ENCODE results near the gene TMEM50A. TPM values are rescaled to one million over a fixed set of nuclear protein-coding genes. Genes with fewer than 3 reads are reported as not detected.
A peak's percentile ranks its signal among the peaks of the same experiment; 100 is the strongest.
"Not testable (repeated sequence)": the region's sequence is repeated elsewhere in the genome, so short reads cannot be mapped to it uniquely, and the experiment has no call there.

TMEM50A gene
- polyA plus RNA-seq, 6 donors from 2014 or later = 123 to 151 (median 137) TPM

DNA sequence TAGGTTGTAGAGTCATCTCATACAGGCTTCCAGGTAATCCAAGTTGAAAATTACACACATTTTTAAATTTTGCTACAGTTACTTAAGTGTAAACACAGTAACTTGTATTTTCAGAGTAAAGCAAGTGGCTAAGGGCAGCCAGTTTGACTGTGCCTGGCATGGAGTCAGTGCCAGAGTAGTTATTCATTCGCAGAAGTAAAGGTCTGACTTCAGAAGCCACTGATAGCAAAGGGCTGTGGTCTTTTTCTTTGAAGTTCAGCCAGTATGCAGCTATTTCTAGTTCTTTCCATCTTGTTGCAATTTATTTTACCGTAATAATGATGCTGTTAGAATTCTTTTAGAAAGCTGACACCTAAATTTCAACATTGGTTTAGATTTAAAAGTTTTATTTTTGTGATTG, 9.4 kb downstream of the TMEM50A start:
- Mint-ChIP-seq H3K9me3 (no peaks in the 10 kb centered on the region), H3K27me3 (no peaks in the 10 kb centered on the region), H3K36me3 (peaks cover 14 to 20% of the 10 kb centered on the region in 2 donors), H3K4me3 (no peak overlapping the region), H3K27ac (no peak overlapping the region), H3K4me1 (peaks cover 0 to 12% (median 6%) of the 10 kb centered on the region in 3 donors)
- DNase-seq (no peak), ATAC-seq (ENCODE audit: low read depth in 2 of 2) (no peak)

DNA sequence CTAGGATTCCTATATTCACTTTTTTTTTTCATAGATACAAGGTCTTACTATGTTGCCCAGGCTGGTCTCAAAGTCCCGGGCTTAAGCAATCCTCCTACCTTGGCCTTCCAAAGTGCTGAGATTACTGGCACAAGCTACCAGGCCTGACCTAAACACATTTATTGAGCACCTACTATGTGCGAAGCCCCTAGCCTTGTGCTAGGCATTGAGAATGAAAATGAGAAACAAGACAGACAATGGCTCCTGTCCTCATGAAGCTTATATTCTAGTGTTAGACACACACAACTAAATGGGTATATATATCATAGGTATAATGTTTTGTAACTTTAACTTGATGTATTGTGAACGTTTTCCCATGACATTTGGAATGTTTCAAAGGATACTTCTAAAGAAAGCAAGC, 11.5 kb downstream of the TMEM50A start:
- ATAC-seq (ENCODE audit: low read depth in 2 of 2) = no peak
- peaks cover 5 to 7% of the 10 kb centered on the region in 2 donors for H3K36me3 Mint-ChIP-seq
- no peak overlapping the region for H3K4me3 Mint-ChIP-seq
- no peak overlapping the region for H3K27ac Mint-ChIP-seq
- H3K9me3 Mint-ChIP-seq = no peaks in the 10 kb centered on the region
- H3K4me1 Mint-ChIP-seq = peaks cover 0 to 4% (median 4%) of the 10 kb centered on the region in 3 donors
- H3K27me3 Mint-ChIP-seq = no peaks in the 10 kb centered on the region
- no peak for DNase-seq

DNA sequence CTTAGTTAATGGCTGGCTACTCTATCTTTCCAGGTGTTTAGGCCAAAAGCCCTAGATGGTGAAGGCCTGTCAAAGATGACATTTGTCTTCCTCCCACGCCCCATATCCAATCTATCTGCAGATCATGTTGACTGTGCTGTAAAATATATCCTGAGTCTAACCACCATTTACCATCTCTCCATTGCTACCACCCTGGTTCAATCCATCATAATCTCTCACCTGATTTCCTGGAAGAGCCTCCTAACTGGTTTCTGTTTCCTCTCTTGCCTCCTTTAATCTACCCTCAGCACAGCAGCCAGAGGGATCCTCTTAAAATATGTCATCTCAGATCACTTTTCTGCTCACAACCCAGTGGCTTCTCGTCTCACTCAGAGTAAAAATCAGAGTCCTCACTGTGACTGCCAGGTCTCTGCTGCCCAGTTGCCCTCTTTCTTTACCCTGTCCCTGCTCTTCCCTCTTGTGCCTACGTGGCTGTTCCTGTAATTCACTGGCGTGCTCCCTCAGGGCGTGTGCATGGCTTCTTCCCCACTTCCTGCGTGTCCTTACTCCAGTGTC, 17.8 kb downstream of the TMEM50A start:
- H3K9me3 Mint-ChIP-seq = no peaks in the 10 kb centered on the region
- H3K27ac Mint-ChIP-seq = peak overlapping the region in 4 of 6 donors; percentile 1 to 49 (median 23)
- H3K4me1 Mint-ChIP-seq = peaks cover 0 to 7% (median 0%) of the 10 kb centered on the region in 3 donors
- ATAC-seq (ENCODE audit: low read depth in 2 of 2) (no peak), DNase-seq (no peak)
- no peaks in the 10 kb centered on the region for H3K27me3 Mint-ChIP-seq
- no peak overlapping the region for H3K4me3 Mint-ChIP-seq
- H3K36me3 Mint-ChIP-seq = peaks cover 15 to 19% of the 10 kb centered on the region in 2 donors

GRCh38 chr1:25356441-25356840, 18.3 kb downstream of the TMEM50A start:
- H3K36me3 Mint-ChIP-seq = peaks cover 18 to 19% of the 10 kb centered on the region in 2 donors
- DNase-seq (no peak), ATAC-seq (ENCODE audit: low read depth in 2 of 2) (no peak)
- peaks cover 0 to 7% (median 0%) of the 10 kb centered on the region in 3 donors for H3K4me1 Mint-ChIP-seq
- H3K27ac Mint-ChIP-seq = peak overlapping the region in 1 of 6 donors; percentile 44
- H3K27me3 Mint-ChIP-seq = no peaks in the 10 kb centered on the region
- no peak overlapping the region for H3K4me3 Mint-ChIP-seq
- H3K9me3 Mint-ChIP-seq = no peaks in the 10 kb centered on the region

GRCh38 chr1:25356848-25357247, 18.7 kb downstream of the TMEM50A start:
- Mint-ChIP-seq H3K9me3 (no peaks in the 10 kb centered on the region), H3K36me3 (peaks cover 18 to 22% of the 10 kb centered on the region in 2 donors), H3K4me1 (peaks cover 0 to 7% (median 0%) of the 10 kb centered on the region in 3 donors), H3K27me3 (no peaks in the 10 kb centered on the region), H3K27ac (no peak overlapping the region), H3K4me3 (no peak overlapping the region)
- DNase-seq (no peak), ATAC-seq (ENCODE audit: low read depth in 2 of 2) (no peak)

GRCh38 chr1:25360596-25361581, 22.8 kb downstream of the TMEM50A start:
- peaks cover 14 to 20% of the 10 kb centered on the region in 2 donors for H3K36me3 Mint-ChIP-seq
- H3K27me3 Mint-ChIP-seq = no peaks in the 10 kb centered on the region
- no peak overlapping the region for H3K4me3 Mint-ChIP-seq
- no peaks in the 10 kb centered on the region for H3K9me3 Mint-ChIP-seq
- DNase-seq = no peak
- no peak for ATAC-seq (ENCODE audit: low read depth in 2 of 2)
- H3K27ac Mint-ChIP-seq = peak overlapping the region in 1 of 6 donors; percentile 34
- H3K4me1 Mint-ChIP-seq = peaks cover 0 to 5% (median 0%) of the 10 kb centered on the region in 3 donors

DNA sequence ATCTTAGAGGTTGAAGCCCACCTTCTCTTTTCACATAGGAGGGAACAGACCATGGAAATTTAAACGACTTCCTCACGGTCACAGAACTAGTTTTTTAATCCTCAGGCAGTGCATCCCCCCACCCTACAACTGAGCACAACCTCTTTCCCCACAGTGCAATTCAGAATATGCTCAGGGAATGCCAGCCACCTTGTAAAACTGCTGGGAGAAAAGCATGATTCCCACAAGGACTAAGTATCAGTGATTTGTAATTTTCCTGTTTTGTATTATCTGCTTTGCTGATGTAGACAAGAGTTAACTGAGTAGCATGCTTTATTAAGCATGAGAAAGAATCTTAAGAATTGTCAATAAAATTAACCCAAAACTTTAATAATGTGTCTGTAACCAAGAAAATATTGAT, 23.8 kb downstream of the TMEM50A start:
- Mint-ChIP-seq H3K9me3 (no peaks in the 10 kb centered on the region), H3K27me3 (no peaks in the 10 kb centered on the region), H3K36me3 (peaks cover 7 to 14% of the 10 kb centered on the region in 2 donors), H3K27ac (peak overlapping the region in 2 of 6 donors; percentile 26 to 27), H3K4me3 (no peak overlapping the region), H3K4me1 (no peaks in the 10 kb centered on the region)
- DNase-seq = no peak
- no peak for ATAC-seq (ENCODE audit: low read depth in 2 of 2)

DNA sequence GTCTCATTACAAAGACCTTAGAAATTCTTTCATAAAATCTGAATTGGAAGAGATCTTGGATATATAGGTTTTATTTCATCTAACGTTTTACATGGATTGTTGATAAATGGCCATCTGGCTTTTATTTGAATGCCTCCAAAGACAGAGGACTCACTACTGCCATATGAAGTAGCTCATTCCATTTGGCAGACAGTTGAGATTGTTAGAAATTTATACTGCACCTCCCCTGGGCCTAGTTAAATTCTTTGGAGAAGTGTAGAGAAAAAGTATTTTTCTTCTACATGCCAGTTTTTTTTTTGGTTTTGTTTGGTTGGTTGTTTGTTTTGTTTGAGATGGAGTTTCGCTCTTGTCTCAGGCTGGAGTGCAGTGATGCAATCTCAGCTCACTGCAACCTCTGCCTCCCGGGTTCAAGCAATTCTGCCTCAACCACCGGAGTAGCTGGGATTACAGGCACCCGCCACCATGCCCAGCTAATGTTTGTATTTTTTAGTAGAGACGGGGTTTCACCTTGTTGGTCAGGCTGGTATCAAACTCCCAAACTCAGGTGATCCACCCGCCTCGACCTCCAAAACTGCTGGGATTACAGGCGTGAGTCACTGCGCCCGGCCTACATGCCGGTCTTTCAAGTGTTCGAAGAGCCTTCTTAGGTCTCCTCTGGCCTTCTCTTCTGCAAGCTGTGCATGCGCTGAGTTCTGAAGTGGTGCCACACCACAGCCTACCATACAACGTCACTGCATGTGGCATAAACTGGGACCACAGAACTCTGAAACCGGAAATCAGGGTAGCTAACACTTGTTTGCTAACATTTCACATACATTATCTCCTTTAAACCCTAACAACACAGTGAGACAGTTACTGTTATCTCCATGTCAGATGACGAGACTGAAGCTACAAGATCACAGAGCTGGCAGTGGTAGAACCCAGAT, 24.8 kb downstream of the TMEM50A start:
- not testable (repeated sequence) for H3K4me3 Mint-ChIP-seq; DNase-seq; H3K27ac Mint-ChIP-seq; H3K27me3 Mint-ChIP-seq; ATAC-seq (ENCODE audit: low read depth in 2 of 2); H3K4me1 Mint-ChIP-seq; H3K9me3 Mint-ChIP-seq
- peaks cover 4 to 14% of the 10 kb centered on the region in 2 donors for H3K36me3 Mint-ChIP-seq

- ATAC-seq (ENCODE audit: low read depth in 2 of 2) = no peak
- Mint-ChIP-seq H3K4me1 (no peaks in the 10 kb centered on the region), H3K27me3 (no peaks in the 10 kb centered on the region), H3K9me3 (no peaks in the 10 kb centered on the region), H3K27ac (no peak overlapping the region), H3K4me3 (no peak overlapping the region), H3K36me3 (no peaks in the 10 kb centered on the region)
- DNase-seq = no peak
Measured at GRCh38 chr1:25369241-25369640, 31.1 kb downstream of the TMEM50A start.

DNA sequence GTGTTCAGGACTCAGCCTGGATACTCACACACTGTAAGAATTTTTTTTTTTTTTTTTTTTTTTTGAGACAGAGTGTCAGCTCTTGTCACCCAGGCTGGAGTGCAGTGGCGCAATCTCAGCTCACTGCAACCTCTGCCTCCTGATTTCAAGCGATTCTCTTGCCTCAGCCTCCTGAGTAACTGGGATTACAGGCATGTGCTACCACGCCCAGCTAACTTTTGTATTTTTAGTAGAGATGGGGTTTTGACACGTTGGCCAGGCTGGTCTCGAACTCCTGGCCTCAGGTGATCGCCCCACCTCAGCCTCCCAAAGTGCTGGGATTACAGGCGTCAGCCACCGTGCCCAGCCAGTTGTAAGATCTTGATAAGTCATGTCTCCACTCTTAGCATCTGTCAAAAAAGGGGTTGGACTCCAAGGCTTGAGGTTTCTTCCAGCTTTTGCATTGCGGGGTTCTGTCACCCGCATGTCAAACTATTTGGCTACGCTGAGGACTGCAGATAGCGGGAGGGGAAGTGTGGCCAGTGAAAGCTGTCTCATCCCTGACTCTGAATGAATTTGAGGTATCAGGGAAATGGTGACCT, 31.6 kb downstream of the TMEM50A start:
- DNase-seq; H3K27ac Mint-ChIP-seq; ATAC-seq (ENCODE audit: low read depth in 2 of 2); H3K36me3 Mint-ChIP-seq; H3K4me1 Mint-ChIP-seq; H3K9me3 Mint-ChIP-seq; H3K4me3 Mint-ChIP-seq; H3K27me3 Mint-ChIP-seq: not testable (repeated sequence)

DNA sequence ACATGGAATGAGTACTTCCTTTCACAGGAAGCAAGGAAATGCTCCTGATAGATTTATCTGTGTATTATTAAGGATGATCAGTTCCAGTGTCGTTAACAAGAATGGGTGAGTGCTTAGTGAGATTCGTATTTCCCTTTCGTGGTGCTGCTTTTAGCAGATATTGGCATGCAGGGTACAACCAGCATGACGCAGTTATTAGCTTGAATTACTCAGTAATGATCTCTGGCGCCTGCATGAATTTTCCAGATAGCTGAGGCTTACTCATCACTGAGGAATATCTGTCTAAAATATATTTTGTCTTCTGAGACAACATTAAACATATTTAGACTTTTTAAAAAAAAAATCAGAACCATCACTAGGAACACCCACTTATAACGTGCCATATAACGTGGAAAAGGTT, 33.6 kb downstream of the TMEM50A start:
- H3K36me3 Mint-ChIP-seq; H3K4me3 Mint-ChIP-seq; DNase-seq; H3K9me3 Mint-ChIP-seq; ATAC-seq (ENCODE audit: low read depth in 2 of 2); H3K27ac Mint-ChIP-seq; H3K4me1 Mint-ChIP-seq; H3K27me3 Mint-ChIP-seq: not testable (repeated sequence)

GRCh38 chr1:25378367-25378766, 40.2 kb downstream of the TMEM50A start:
- not testable (repeated sequence) for H3K27ac Mint-ChIP-seq

DNA sequence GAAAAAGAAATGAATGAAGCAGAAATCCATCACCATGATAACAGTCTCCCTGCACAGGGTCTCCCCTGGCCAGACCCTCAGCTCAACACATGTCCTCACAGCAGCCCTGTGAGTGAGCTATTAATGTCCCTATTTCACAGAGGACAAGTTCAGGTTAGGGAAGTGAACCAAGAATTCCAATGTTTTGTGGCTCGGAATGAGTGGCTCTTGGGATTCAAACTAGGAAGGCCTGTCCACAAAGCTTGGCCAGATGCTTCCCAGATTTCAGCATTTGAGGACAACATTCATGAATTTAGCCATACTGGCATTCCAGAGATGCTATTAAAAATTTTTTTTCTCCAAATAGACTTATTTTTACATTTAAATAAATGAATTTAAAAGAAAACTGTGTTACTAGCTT, 44.4 kb downstream of the TMEM50A start:
- not testable (repeated sequence) for ATAC-seq (ENCODE audit: low read depth in 2 of 2); H3K27me3 Mint-ChIP-seq; H3K36me3 Mint-ChIP-seq; H3K27ac Mint-ChIP-seq; DNase-seq; H3K4me3 Mint-ChIP-seq; H3K9me3 Mint-ChIP-seq; H3K4me1 Mint-ChIP-seq

More at GRCh38 chr1:25378367-25378766, 40.2 kb downstream of the TMEM50A start:
- not testable (repeated sequence) for H3K9me3 Mint-ChIP-seq; H3K4me3 Mint-ChIP-seq; DNase-seq; H3K36me3 Mint-ChIP-seq; H3K27me3 Mint-ChIP-seq; H3K4me1 Mint-ChIP-seq; ATAC-seq (ENCODE audit: low read depth in 2 of 2)
